A549 (cell line): ENCODE results near the gene NOP9.

Experiments used
- BHLHE40 ChIP-seq: IDR thresholded peaks from 2 replicates; pipeline ENCODE4 v1.6.1; 2012; ENCODE audit warnings: low read depth, low read length, inconsistent platforms
- CEBPB ChIP-seq, 2 experiments: fragments of >200 bp in 1 of 2; sonication (Bioruptor Twin) in 1 of 2; formaldehyde crosslinking in 1 of 2; IDR thresholded peaks; 2 replicates each; pipeline ENCODE4 v1.6.1; 2012 to 2016
- CHD2 ChIP-seq: fragments of 150-350 bp; IDR thresholded peaks from 2 replicates; pipeline ENCODE4 v1.6.1; 2014; ENCODE audit warnings: low read length; ENCODE audit not compliant: partially characterized antibody
- FOSL2 ChIP-seq, 2 experiments: fragments of 450-650 bp in 1 of 2; fragments of >200 bp in 1 of 2; sonication (Bioruptor Twin) in 1 of 2; formaldehyde crosslinking; IDR thresholded peaks; 2 replicates each; pipeline versions ENCODE4 v1.5.0 to v1.6.1; 2016 to 2020; ENCODE audit warnings: mild to moderate bottlenecking in 1 of 2, moderate library complexity in 1 of 2
- HDAC2 ChIP-seq: fragments of 200-600 bp; sonication (generic); IDR thresholded peaks from 2 replicates; pipeline ENCODE4 v1.6.1; 2016
- JUN ChIP-seq, 2 experiments: fragments of >200 bp; sonication (Bioruptor Twin); formaldehyde crosslinking; IDR thresholded peaks; 2 replicates in 1 of 2; 3 replicates in 1 of 2; pipeline ENCODE4 v1.6.1; 2016 to 2017
- MAZ ChIP-seq: fragments of 150-350 bp; IDR thresholded peaks from 2 replicates; pipeline ENCODE4 v1.6.1; 2014; ENCODE audit warnings: antibody characterized with exemption, low read depth, low read length, borderline replicate concordance
- MYC ChIP-seq: IDR thresholded peaks from 2 replicates; pipeline ENCODE4 v1.6.1; 2012; ENCODE audit warnings: mild to moderate bottlenecking, inconsistent platforms, low read length, improper control_type of control experiment, borderline replicate concordance
- POLR2A ChIP-seq: IDR thresholded peaks from 2 replicates; pipeline ENCODE4 v1.6.1; 2012; ENCODE audit warnings: mild to moderate bottlenecking, low read length
- RARB ChIP-seq: fragments of 250-450 bp; sonication (Bioruptor Pico); IDR thresholded peaks from 2 replicates; pipeline ENCODE4 v1.8.0; 2021; ENCODE audit warnings: mild to moderate bottlenecking, moderate library complexity
- RCOR1 ChIP-seq: fragments of 150-350 bp; IDR thresholded peaks from 2 replicates; pipeline ENCODE4 v1.6.1; 2014; ENCODE audit warnings: antibody characterized with exemption, low read length, low read depth
- TF ChIP-seq, protein P1 (sequence below): fragments of >200 bp; sonication (Bioruptor Twin); formaldehyde crosslinking; IDR thresholded peaks from 3 replicates; pipeline ENCODE4 v1.5.1; 2016
- TF ChIP-seq, protein P2 (sequence below): IDR thresholded peaks from 2 replicates; pipeline ENCODE4 v1.6.1; 2012

DNA sequence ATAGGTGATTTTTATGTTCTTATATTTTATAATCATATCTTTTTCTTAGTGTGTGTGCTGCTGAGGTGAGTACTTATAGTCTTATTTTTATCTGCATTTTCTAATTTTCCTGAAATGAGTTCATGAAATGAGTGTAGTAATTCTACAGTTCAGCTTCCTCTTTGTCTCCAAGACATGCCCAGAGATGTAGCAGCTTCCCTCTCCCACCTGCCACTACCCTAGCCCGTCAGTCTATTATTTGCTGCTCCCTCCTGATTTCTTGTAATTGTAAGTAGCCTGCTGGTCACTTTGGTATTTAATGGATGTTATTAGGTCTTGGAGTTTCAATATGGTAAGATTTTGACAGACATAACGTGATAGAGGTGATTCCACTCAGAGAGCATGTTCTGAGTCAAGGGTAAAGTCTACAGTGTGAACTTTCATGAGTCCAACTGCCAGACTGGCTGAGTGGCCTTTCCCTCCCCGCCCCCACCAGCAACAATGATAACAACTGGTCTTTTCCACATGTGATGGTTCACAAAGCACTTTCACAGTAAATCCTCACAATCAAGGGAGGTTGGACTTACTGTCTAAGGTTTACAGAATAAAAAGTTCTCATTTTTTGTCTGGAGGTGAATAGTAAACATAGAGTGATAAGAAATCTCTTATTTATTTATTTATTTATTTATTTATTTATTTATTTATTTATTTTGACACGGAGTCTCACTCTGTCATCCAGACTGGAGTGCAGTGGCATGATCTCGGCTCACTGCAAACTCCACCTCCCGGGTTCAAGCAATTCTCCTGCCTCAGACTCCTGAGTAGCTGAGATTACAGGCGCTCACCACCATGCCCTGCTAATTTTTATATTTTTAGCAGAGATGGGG is 44.4 kb downstream of the NOP9 start:
- TF ChIP-seq RCOR1 (no peak), POLR2A (no peak), RARB (no peak), MYC (no peak), HDAC2 (no peak), CEBPB (IDR thresholded peaks at IDR 0.05) (no peak), BHLHE40 (no peak), JUN (IDR thresholded peaks at IDR 0.05) (no peak), MAZ (no peak), FOSL2 (IDR thresholded peaks at IDR 0.05) (no peak), FOSL2 (CRISPR knock-in tag; IDR thresholded peaks at IDR 0.05) (no peak), CHD2 (no peak)
- TF ChIP-seq, protein P1, sequence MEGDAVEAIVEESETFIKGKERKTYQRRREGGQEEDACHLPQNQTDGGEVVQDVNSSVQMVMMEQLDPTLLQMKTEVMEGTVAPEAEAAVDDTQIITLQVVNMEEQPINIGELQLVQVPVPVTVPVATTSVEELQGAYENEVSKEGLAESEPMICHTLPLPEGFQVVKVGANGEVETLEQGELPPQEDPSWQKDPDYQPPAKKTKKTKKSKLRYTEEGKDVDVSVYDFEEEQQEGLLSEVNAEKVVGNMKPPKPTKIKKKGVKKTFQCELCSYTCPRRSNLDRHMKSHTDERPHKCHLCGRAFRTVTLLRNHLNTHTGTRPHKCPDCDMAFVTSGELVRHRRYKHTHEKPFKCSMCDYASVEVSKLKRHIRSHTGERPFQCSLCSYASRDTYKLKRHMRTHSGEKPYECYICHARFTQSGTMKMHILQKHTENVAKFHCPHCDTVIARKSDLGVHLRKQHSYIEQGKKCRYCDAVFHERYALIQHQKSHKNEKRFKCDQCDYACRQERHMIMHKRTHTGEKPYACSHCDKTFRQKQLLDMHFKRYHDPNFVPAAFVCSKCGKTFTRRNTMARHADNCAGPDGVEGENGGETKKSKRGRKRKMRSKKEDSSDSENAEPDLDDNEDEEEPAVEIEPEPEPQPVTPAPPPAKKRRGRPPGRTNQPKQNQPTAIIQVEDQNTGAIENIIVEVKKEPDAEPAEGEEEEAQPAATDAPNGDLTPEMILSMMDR, result no peak
- TF ChIP-seq, protein P2, sequence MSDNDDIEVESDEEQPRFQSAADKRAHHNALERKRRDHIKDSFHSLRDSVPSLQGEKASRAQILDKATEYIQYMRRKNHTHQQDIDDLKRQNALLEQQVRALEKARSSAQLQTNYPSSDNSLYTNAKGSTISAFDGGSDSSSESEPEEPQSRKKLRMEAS, result no peak
